Keratinocyte (primary cell): ENCODE measurements around the gene KCNB1. TPM values are rescaled to one million over a fixed set of nuclear protein-coding genes. Genes with fewer than 3 reads are reported as not detected.

ENCODE experiments used
- DNase-seq: peaks from one replicate; pipeline ENCODE4 v3.0.0-alpha.2; 2011; ENCODE audit warnings: low read depth, missing footprints, low spot score
- FAIRE-seq: peaks from 2 replicates; lab custom pipeline; 2011; peaks lifted over from hg19 to GRCh38; lab: Jason Lieb, UNC
- H2AFZ ChIP-seq: 2 replicates; pipeline ENCODE4 v1.6.0; 2012; ENCODE audit warnings: low read length, control low read depth, inconsistent platforms; ENCODE audit not compliant: control insufficient read depth
- H3K27ac ChIP-seq: 2 replicates; pipeline ENCODE4 v1.5.1; 2011; ENCODE audit warnings: low read length; ENCODE audit not compliant: control insufficient read depth, insufficient read depth
- H3K27me3 ChIP-seq: 3 replicates; pipeline ENCODE4 v1.6.0; 2011; ENCODE audit warnings: low read length; ENCODE audit not compliant: control insufficient read depth, insufficient read depth; ENCODE audit errors: extremely low read depth
- H3K36me3 ChIP-seq, 2 experiments: 2 replicates in 1 of 2; 3 replicates in 1 of 2; pipeline ENCODE4 v1.5.1; 2011; ENCODE audit warnings: low read length in 2 of 2, mild to moderate bottlenecking in 1 of 2; ENCODE audit not compliant: control insufficient read depth in 2 of 2, insufficient read depth in 2 of 2; ENCODE audit errors: extremely low read depth in 1 of 2
- H3K4me1 ChIP-seq: 3 replicates; pipeline ENCODE4 v1.5.1; 2011; ENCODE audit warnings: low read length; ENCODE audit not compliant: control insufficient read depth, insufficient read depth; ENCODE audit errors: extremely low read depth
- H3K4me2 ChIP-seq: 3 replicates; pipeline ENCODE4 v1.6.0; 2011; ENCODE audit warnings: low read depth, low read length; ENCODE audit not compliant: control insufficient read depth, insufficient read depth; ENCODE audit errors: extremely low read depth
- H3K4me3 ChIP-seq, 3 experiments: fragments of 200-600 bp in 1 of 3; sonication (generic) in 1 of 3; 2 replicates in 2 of 3; 3 replicates in 1 of 3; pipeline ENCODE4 v1.5.1; 2011 to 2016; ENCODE audit warnings: low read length in 3 of 3, mild to moderate bottlenecking in 3 of 3, control low read depth in 2 of 3, inconsistent platforms in 1 of 3, low read depth in 1 of 3, mixed read lengths in 1 of 3, mixed run types in 1 of 3, moderate library complexity in 1 of 3; ENCODE audit not compliant: control insufficient read depth in 2 of 3, insufficient read depth in 2 of 3; ENCODE audit errors: extremely low read depth in 1 of 3
- H3K79me2 ChIP-seq: 2 replicates; pipeline ENCODE4 v1.6.0; 2012; ENCODE audit warnings: low read length; ENCODE audit not compliant: control insufficient read depth, insufficient read depth
- H3K9ac ChIP-seq: 3 replicates; pipeline ENCODE4 v1.6.0; 2011; ENCODE audit warnings: low read length; ENCODE audit not compliant: control insufficient read depth, insufficient read depth; ENCODE audit errors: extremely low read depth
- H3K9me1 ChIP-seq: 3 replicates; pipeline ENCODE4 v1.6.0; 2011; ENCODE audit warnings: low read length; ENCODE audit not compliant: control insufficient read depth, insufficient read depth; ENCODE audit errors: extremely low read depth
- H3K9me3 ChIP-seq: 2 replicates; pipeline ENCODE4 v1.5.1; 2012; ENCODE audit warnings: low read depth, low read length; ENCODE audit not compliant: control insufficient read depth
- H4K20me1 ChIP-seq: 3 replicates; pipeline ENCODE4 v1.6.0; 2011; ENCODE audit warnings: low read length; ENCODE audit not compliant: control insufficient read depth, insufficient read depth; ENCODE audit errors: extremely low read depth
- CTCF ChIP-seq, 3 experiments: IDR thresholded peaks in 1 of 3; conservative IDR thresholded peaks in 1 of 3; optimal IDR thresholded peaks in 1 of 3; 2 replicates in 2 of 3; 3 replicates in 1 of 3; pipeline versions ENCODE3 to v1.5.1; 2011; ENCODE audit warnings: low read length in 3 of 3, mild to moderate bottlenecking in 3 of 3, moderate library complexity in 2 of 3, control low read depth in 1 of 3, inconsistent platforms in 1 of 3; ENCODE audit not compliant: insufficient read depth in 2 of 3; ENCODE audit errors: extremely low read depth in 1 of 3
- EZH2 ChIP-seq: IDR thresholded peaks from one replicate; pipeline ENCODE4 v1.6.1; 2012; ENCODE audit warnings: inconsistent platforms, mild to moderate bottlenecking, low read length, moderate library complexity
- dilution Hi-C: fragments of 300-500 bp; cut with MboI; formaldehyde crosslinking; loops from one replicate; pipeline ENCODE4 v1.7.0; 2020; ENCODE audit warnings: low sequenced_read_pairs; ENCODE audit not compliant: extremely low pct_ligation_motif_present
- polyA plus RNA-seq, 5 experiments: library from polyadenylated mRNA; depleted of rRNA in 3 of 5; stranded (reverse) in 3 of 5; stranded (forward) in 1 of 5; unstranded in 1 of 5; fragments of >200 nt; gene quantifications; 1 replicate in 1 of 5; 2 replicates in 3 of 5; 3 replicates in 1 of 5; pipeline versions ENCODE4 v1.2.1 to v1.2.3, GENCODE V29; 2011 to 2012; ENCODE audit warnings: missing spikeins in 2 of 5, low read depth in 1 of 5, low replicate concordance in 1 of 5

The KCNB1 gene
- polyA plus RNA-seq, 1 donor (not counting 4 experiments of a cell fraction or from before 2014, with no cell fraction given): not detected

GRCh38 chr20:49420811-49421295 lies 61.6 kb downstream of the KCNB1 start:
- FAIRE-seq: no peak
- Histone ChIP-seq H3K4me3 (no peak overlapping the region), H3K27ac (no peak overlapping the region), H4K20me1 (no peaks in the 10 kb centered on the region), H3K36me3 (no peaks in the 10 kb centered on the region), H3K9me3 (no peaks in the 10 kb centered on the region), H3K9ac (no peak overlapping the region), H2AFZ (no peak overlapping the region), H3K27me3 (peaks cover 8% of the 10 kb centered on the region), H3K4me2 (no peak overlapping the region), H3K79me2 (no peaks in the 10 kb centered on the region), H3K9me1 (no peaks in the 10 kb centered on the region), H3K4me1 (no peaks in the 10 kb centered on the region)
- TF ChIP-seq EZH2: no peak
- TF ChIP-seq CTCF (optimal IDR thresholded peaks at IDR 0.05 in 1 of 3, IDR thresholded peaks at IDR 0.05 in 1 of 3, conservative IDR thresholded peaks at IDR 0.05 in 1 of 3; ENCODE audit: extremely low read depth in 1 of 3, insufficient read depth in 2 of 3, low read length in 3 of 3): no peak
- no peak for DNase-seq
- dilution Hi-C loops: no loop called here

GRCh38 chr20:49420292-49420691 lies 62.2 kb downstream of the KCNB1 start:
- Histone ChIP-seq H3K4me3 (no peak overlapping the region), H3K79me2 (no peaks in the 10 kb centered on the region), H3K27ac (no peak overlapping the region), H3K27me3 (peaks cover 8% of the 10 kb centered on the region), H4K20me1 (no peaks in the 10 kb centered on the region), H3K36me3 (no peaks in the 10 kb centered on the region), H3K9me3 (no peaks in the 10 kb centered on the region), H3K4me2 (no peak overlapping the region), H2AFZ (no peak overlapping the region), H3K4me1 (no peaks in the 10 kb centered on the region), H3K9me1 (no peaks in the 10 kb centered on the region), H3K9ac (no peak overlapping the region)
- dilution Hi-C loops: no loop called here
- no peak for TF ChIP-seq EZH2
- DNase-seq (no peak), FAIRE-seq (no peak)

- Histone ChIP-seq H3K9ac (no peak overlapping the region), H2AFZ (no peak overlapping the region), H3K36me3 (no peaks in the 10 kb centered on the region), H3K27me3 (peaks cover 8% of the 10 kb centered on the region), H3K4me2 (no peak overlapping the region), H3K27ac (no peak overlapping the region), H3K4me1 (no peaks in the 10 kb centered on the region), H3K9me3 (no peaks in the 10 kb centered on the region), H4K20me1 (no peaks in the 10 kb centered on the region), H3K79me2 (no peaks in the 10 kb centered on the region), H3K4me3 (no peak overlapping the region), H3K9me1 (no peaks in the 10 kb centered on the region)
- no peak for FAIRE-seq
- DNase-seq: no peak
- TF ChIP-seq EZH2: no peak
- TF ChIP-seq CTCF (optimal IDR thresholded peaks at IDR 0.05 in 1 of 3, IDR thresholded peaks at IDR 0.05 in 1 of 3, conservative IDR thresholded peaks at IDR 0.05 in 1 of 3; ENCODE audit: extremely low read depth in 1 of 3, insufficient read depth in 2 of 3, low read length in 3 of 3): no peak
- dilution Hi-C loops: no loop called here
These were observed 62.7 kb downstream of the KCNB1 start for GRCh38 chr20:49419785-49420184.
